GM18951 (cell line): ENCODE measurements around the gene FGD4.
"Not testable (repeated sequence)": the region's sequence is repeated elsewhere in the genome, so short reads cannot be mapped to it uniquely, and the experiment has no call there.

Experiments used
- POLR2A ChIP-seq: IDR thresholded peaks from 4 replicates; pipeline ENCODE4 v1.6.1; 2011; ENCODE audit warnings: mild to moderate bottlenecking; ENCODE audit not compliant: insufficient read length, insufficient read depth; ENCODE audit errors: extremely low read depth
- in situ Hi-C: fragments of 300-500 bp; cut with MboI; formaldehyde crosslinking; loops from one replicate; pipeline ENCODE4 v1.12.0; 2022; ENCODE audit warnings: low sequenced_read_pairs, mixed read lengths, inconsistent platforms; ENCODE audit not compliant: unreplicated experiment

FGD4 gene

DNA sequence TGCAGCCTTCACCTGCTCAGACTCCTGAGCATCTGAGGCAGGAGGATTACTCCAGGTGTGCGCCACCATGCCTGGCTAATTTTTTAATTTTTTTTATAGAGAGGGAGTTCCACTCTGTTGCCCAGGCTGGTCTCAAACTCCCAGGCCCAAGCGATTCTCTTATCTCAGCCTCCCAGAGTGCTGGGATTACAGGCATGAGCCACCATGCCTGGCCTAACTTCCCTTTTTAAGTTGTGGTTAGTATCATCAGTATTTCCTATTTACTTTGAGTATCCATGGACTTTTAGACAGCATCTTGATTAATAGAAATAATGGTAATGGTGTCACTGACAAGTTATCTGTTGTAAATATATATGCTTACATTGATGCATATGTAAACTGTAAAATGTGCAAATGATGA is 116.9 kb downstream of the FGD4 start:
- in situ Hi-C loops = no loop called here
- TF ChIP-seq POLR2A = no peak

DNA sequence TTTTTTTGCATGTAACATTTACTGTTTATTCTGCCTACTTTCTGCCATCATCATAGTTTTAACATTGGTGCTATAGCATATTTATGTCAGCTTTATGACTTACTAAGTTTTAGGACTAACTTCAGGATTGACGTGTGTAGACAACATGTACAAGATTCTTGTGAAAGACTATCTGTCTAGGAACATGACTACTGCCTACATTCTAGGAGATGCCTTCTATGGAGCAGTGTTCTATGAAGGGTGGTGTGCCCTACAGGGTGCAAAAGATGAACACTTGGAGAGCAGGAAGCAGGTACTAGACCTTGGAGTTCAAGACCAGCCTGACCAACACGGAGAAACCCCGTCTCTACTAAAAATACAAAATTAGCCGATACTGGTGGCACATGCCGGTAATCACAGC is 118.6 kb downstream of the FGD4 start:
- in situ Hi-C loops = no loop called here
- TF ChIP-seq POLR2A = no peak

DNA sequence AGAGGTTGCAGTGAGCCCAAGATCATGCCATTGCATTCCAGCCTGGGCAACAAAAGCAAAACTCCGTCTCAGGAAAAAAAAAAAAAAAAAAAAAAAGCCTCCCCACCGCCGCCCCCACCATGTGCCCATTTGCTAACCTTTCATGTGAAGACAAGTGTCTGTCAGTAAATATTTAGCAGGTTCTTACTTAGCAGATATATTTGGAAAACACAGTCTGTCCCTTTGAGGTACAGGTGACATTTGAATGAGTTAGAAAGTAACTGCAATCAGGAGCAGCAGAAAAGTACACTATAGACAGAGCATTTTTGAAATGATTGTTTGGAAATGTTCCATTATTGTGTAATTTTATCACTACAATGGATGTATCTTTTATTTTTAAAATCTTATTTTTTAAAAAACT is 119.7 kb downstream of the FGD4 start:
- no peak for TF ChIP-seq POLR2A
- in situ Hi-C loops = no loop called here

DNA sequence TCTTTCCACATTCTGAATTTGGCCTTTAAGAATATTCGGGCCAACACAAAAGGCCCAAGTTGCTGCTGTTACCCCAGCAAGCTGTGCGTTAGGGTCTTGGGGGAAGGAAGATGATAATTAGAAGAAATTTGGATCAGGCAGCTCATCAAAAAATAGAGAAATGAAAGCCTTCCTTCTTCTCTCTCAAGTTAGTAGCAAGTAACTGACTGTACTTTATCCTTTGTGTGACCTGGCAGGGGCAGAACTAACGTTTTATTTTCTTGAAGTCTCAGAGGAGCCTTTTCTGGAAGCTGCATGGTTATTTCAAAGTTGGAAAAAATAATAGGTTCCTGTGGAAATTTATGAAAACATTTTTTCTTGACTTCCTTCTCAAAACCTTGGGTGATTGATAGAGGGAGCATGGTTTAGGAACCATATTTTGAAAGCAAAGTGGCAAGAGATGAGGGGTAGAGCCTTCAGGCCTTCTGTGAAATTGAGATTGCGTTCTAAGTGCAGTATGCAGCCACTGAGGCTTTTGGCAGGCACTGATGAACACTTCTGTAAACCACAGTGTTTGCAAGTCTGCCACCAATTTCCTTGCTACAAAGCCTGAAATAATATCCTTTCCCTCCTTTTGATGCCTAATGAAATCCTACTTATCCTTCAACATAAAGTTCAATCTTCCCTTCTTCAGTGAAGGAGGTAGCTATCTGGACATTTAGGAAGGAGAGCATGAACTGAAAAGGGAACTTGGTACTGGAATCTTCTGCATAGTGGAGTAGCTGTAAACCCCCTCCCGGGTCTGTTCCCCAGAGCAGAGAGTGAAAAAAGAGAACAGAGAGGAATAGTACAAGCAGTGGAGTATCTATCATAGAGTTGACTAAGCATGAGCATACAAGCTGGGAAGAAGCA is 123.2 kb downstream of the FGD4 start:
- in situ Hi-C loops = no loop called here
- TF ChIP-seq POLR2A = no peak

DNA sequence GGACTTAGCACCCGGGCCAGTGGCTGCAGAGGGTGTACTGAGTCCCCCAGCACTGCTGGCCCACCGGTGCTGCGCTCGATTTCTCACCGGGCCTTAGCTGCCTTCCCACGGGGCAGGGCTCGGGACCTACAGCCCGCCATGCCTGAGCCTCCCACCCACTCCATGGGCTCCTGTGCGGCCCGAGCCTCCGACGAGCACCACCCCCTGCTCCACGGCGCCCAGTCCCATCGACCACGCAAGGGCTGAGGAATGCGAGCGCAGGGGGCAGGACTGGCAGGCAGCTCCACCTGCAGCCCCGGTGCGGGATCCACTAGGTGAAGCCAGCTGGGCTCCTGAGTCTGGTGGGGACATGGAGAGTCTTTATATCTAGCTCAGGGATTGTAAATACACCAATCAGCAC is 126.4 kb downstream of the FGD4 start:
- in situ Hi-C loops = not testable (repeated sequence)

DNA sequence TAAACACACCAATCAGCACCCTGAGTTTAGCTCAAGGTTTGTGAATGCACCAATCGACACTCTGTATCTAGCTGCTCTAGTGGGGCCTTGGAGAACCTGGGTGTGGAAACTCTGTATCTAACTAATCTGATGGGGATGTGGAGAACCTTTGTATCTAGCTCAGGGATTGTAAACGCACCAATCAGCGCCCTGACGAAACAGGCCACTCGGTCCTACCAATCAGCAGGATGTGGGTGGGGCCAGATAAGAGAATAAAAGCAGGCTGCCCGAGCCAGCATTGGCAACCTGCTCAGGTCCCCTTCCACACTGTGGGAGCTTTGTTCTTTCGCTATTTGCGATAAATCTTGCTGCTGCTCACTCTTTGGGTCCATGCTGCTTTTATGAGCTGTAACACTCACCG is 127.0 kb downstream of the FGD4 start:
- in situ Hi-C loops = not testable (repeated sequence)

DNA sequence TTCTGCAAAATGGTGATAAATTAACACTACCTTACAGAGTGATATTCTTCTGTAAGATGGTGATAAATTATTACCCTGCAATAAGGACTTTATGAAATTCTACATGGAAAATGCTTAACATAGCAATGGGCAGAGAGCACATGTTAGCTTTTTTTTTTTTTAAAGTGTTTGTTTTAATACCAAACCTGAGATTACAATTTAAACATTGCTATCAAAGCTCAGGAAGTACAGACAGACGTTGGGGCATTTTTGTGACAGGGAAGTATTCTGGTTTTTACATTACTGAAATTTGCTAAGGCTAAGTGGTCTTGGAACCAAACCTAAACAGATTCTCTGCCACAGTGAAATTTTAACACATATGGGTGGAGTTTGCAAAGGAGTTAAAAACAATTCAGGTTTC is 133.1 kb downstream of the FGD4 start:
- in situ Hi-C loops = no loop called here
- no peak for TF ChIP-seq POLR2A

DNA sequence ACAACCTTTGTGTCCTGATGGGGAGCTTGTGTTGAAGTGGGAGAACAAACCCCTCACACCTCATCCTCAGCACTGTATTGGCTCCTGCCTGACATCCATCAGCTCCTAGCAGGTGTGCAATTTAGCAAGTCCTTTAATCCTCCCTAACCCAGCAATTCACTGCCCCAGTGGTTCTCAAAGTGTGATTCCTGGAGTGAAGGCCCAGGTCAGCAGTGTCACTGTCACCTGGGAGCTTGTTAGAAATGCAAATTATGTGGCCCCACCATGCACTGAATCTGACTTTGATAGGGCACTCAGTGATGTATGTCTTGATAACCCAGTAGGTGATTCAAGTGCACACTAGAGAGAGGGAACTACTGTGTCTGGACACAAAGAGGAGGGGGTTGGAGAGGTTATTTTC is 133.6 kb downstream of the FGD4 start:
- in situ Hi-C loops = no loop called here
- no peak for TF ChIP-seq POLR2A

DNA sequence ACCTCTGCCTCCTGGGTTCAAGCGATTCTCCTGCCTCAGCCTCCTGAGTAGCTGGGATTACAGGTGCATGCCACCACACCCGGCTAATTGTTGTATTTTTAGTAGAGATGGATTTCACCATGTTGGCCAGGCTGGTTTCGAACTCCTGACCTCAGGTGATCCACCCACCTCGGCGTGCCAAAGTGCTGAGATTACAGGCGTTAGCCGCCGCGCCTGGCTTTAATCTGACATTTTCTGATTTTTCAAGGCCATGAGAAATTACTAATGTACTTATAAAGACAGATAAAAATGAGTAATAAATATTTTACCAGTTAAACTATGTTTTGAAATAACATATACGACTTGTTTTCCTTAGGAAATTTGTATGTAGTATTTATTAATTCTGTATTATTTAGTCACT is 134.1 kb downstream of the FGD4 start:
- in situ Hi-C loops = not testable (repeated sequence)

DNA sequence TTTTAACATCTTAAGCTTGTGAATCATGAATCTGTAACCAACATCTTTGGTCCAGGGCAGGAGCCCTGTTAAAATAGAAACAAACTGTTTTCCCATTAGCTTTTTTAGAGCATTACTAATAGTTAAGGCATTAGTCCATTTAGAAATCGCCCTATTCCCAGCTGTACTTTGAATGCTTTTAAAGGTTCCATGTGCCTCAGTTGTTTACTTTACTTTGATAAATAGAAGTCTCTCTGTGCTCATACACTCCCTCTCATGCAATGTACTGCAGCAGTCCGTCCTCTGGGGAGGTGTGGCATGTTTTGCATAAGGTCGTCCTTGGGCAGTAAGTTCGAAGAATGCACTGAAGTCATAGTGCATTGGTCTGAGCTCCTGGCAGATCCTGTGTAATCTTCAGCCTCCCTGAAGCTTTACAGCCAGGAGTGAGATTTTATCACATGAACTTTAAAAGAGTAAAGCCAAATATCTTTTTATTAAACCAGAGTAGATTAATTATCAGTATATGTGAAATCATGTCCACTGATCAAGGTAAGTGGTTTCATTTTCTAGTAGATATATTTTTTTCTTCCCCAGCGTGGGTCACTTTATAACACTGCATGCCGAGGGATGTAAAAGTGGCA is 134.7 kb downstream of the FGD4 start:
- no peak for TF ChIP-seq POLR2A
- in situ Hi-C loops = no loop called here

DNA sequence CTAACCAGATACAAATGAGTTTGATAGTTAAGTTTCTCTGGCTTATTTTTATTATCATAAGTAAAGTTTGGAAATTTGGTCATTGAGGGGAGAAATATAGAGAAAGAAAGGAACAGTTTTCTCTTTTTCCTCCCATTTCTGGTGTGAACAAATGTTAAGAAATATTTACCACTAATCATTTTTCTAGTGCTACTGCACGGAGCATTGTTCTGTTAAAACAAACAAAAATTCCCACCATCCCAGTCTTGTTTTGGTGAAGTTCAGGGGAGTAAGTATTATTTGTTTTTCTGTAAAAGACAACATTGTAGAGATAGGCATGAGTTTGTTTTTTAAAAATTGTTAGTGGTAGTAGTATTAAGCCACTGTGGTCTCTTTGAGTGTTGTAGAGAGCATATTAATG is 135.3 kb downstream of the FGD4 start:
- no peak for TF ChIP-seq POLR2A
- in situ Hi-C loops = no loop called here

DNA sequence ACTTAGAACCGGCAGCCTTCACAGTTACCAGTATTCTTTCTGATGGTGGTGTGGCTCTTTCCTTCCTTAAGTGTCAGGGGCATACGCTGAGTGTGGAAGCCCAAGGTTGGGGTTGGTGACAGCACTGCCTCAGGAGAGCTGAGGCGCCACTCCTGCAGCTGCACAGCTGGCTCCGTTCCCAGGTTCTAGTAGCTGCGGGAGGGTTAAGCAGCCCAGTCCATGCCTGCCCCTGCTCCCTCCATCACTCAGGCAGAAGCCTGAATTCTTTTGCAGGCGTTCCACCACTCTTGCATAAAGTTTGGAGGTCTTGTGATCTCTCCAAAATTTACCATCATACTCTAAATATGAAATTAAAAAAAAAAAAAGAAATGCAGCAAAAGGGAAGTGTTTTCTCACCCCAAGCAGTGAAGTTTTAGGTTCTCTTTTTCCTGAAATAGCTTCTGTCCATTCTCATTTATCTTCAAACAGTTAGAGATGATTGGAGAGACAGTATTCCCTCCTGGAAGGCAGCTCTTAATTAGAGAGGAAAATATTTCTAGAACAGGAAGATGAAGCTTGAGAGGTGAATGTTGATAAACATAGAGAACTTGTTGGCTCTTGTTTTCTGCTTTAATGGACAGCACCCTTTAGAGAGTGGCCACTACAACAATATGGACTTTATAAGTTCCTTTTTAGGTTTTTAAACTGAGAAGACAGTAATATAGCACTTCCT is 136.1 kb downstream of the FGD4 start:
- in situ Hi-C loops = no loop called here
- TF ChIP-seq POLR2A = no peak

DNA sequence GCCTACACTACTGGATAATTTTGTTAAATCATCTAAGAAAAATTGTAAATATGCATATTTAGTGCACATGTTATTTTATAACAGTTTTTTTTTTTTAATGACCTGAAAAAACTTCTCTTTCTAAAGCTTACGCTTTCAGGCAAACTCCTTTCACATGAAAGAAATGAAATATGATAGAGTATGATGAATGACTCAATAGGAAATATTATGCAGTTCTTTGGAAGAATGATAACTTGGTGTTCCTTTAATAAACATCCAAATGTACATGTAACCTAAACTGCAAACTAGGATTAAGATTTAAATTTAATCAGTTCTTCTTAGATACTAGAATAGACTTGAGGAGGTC is 136.6 kb downstream of the FGD4 start:
- in situ Hi-C loops = no loop called here
- no peak for TF ChIP-seq POLR2A

DNA sequence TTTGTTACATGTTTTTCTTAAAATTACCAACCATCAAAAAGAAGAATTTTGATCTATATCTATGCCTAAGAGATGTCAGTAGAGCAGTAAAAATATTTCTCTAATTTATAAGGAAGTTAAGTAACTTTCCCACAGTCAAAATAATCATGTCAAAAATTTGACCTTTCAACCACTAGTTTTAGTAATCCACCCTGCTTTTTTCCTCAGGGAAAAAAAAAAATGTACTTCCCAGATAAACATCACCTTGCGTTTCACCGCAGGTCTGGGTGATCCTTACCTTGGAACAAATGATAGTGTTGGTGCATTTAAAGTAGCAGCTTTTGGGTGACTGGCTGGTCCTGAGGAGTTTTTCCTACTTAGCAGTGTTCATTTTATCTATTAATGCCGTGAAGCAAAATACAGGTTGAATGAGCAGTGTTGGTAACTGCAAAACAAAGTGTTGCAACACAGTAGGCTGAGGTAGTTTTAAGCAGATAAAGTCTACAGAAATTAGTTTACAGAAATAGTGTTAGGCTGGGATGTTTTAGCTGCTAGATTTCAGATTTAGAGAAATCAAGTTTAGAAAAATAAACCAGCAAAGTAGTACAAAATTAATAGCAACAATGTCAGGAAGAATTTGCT is 142.5 kb downstream of the FGD4 start:
- in situ Hi-C loops = no loop called here

More for the DNA sequence above, 142.5 kb downstream of the FGD4 start:
- no peak for TF ChIP-seq POLR2A
